ENCODE results near the gene NLGN2. TPM values are rescaled to one million over a fixed set of nuclear protein-coding genes. Genes with fewer than 3 reads are reported as not detected.

The NLGN2 gene
- total RNA-seq, 1 experiment from 2014 or later = 70.2 TPM

- H4K8ac ChIP-seq (replicated peaks; ENCODE audit: insufficient read length, low read depth, low read length) = no peak overlapping the region
- H2BK20ac ChIP-seq (ENCODE audit: low read depth, low read length, poor library complexity, severe bottlenecking) = no peak overlapping the region
- Mint-ChIP-seq H3K27ac (no peak overlapping the region), H3K4me1 (peaks cover 18% of the 10 kb centered on the region in 2 experiments), H3K4me3 (no peak overlapping the region; a peak in 1 of 5 replicates), H3K27me3 (ENCODE audit: low read depth) (peaks cover 49% of the 10 kb centered on the region), H3K36me3 (ENCODE audit: insufficient read depth in 1 of 3, low read depth in 3 of 3) (peaks cover 5 to 7% (median 5%) of the 10 kb centered on the region in 3 experiments; a peak in 5 of 7 replicates), H3K9me3 (peaks cover 7% of the 10 kb centered on the region in 2 experiments)
- no peak overlapping the region for H3K4me2 ChIP-seq (ENCODE audit: insufficient read depth, insufficient read length, low read length)
- H3K4ac ChIP-seq (ENCODE audit: low read depth, low read length) = no peak overlapping the region
- H3K79me1 ChIP-seq (ENCODE audit: insufficient read depth, low read depth, low read length, poor library complexity, severe bottlenecking) = no peaks in the 10 kb centered on the region
- H2BK120ac ChIP-seq (ENCODE audit: low read depth, low read length, poor library complexity, severe bottlenecking) = no peak overlapping the region
- no peak for TF ChIP-seq CTCF (conservative IDR thresholded peaks at IDR 0.05)
- H3K9ac ChIP-seq (ENCODE audit: extremely low read depth, insufficient read length, low read length) = no peak overlapping the region
- no peak overlapping the region for H3T11ph ChIP-seq (ENCODE audit: low read length)
- no CpG with 5 or more reads among the region's 3 CpGs for WGBS (ENCODE audit: extremely low coverage, insufficient read length, low lambda C conversion rate)
- H3K18ac ChIP-seq (ENCODE audit: insufficient read length, low read depth, low read length) = no peak overlapping the region
- no peaks in the 10 kb centered on the region for H3K79me2 ChIP-seq (ENCODE audit: insufficient read depth, low read length)
- no peaks in the 10 kb centered on the region for H4K20me1 ChIP-seq (ENCODE audit: control insufficient read depth, insufficient read depth, insufficient read length)
- no peak for DNase-seq
- H3K56ac ChIP-seq (ENCODE audit: insufficient read length, low read depth, low read length) = no peak overlapping the region
- no peak overlapping the region for H4K5ac ChIP-seq (ENCODE audit: insufficient read length, low read depth, low read length)
- H3K9me3 ChIP-seq (ENCODE audit: control insufficient read depth, low read depth, low read length) = no peaks in the 10 kb centered on the region
- H3K14ac ChIP-seq (ENCODE audit: insufficient read depth, low read length) = no peak overlapping the region
- no peak overlapping the region for H2BK15ac ChIP-seq (ENCODE audit: low read depth, low read length)
- H2BK5ac ChIP-seq (ENCODE audit: insufficient read length, low read length) = no peak overlapping the region
- H2AK5ac ChIP-seq (ENCODE audit: insufficient read length, low read length) = no peak overlapping the region
- H3K23ac ChIP-seq (ENCODE audit: insufficient read length, low read depth, low read length) = no peak overlapping the region
- H3K27me3 ChIP-seq (ENCODE audit: insufficient read depth, low read length) = peaks cover 11% of the 10 kb centered on the region; the same call in 1 of the 2 replicates
- H3K27ac ChIP-seq (ENCODE audit: insufficient read length, low read depth, low read length) = no peak overlapping the region
- H3K4me1 ChIP-seq (ENCODE audit: insufficient read depth, low read length) = no peaks in the 10 kb centered on the region
- H2BK12ac ChIP-seq (ENCODE audit: insufficient read length, low read depth, low read length) = no peak overlapping the region
- no peak overlapping the region for H2AFZ ChIP-seq (ENCODE audit: low read length)
- peaks cover 14% of the 10 kb centered on the region for H3K23me2 ChIP-seq (ENCODE audit: insufficient read length, low read depth, low read length, poor library complexity, severe bottlenecking)
- H4K91ac ChIP-seq (ENCODE audit: insufficient read length, low read depth, low read length) = no peak overlapping the region
Observed at GRCh38 chr17:7379134-7379533, 28.5 kb upstream of the NLGN2 start.
